ENCODE results near the gene NEURL1B.
A peak's percentile ranks its signal among the peaks of the same experiment; 100 is the strongest.
"Not testable (repeated sequence)": the region's sequence is repeated elsewhere in the genome, so short reads cannot be mapped to it uniquely, and the experiment has no call there.

NEURL1B gene

DNA sequence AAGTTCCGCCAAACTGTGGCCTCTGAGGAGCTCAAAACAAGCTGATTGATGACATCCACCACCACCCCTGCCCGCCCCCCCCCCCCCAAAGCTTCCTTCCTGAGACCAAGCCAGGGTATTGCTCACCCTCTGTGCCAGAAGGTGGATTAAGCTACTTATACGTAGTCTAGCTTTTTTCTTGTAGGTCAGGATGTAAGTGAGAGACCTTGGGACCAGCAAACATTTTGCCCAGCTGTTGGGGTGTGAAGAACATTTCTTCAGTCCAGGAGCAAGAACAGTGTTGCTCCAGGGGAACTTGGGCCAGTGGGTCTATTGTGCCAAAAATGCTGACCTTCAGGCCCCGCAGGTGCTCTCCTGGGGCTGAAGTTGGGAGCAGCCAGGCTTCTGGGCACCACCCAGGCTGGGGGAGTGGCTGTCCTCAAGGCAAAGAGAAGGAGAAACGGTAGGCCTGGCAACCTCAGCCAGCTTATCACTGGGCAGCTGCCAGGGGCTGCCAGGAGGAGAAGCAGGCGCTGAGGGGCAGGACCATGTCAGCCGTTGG lies 18.0 kb downstream of the NEURL1B start:
- DNase-seq = no peak

- DNase-seq = no peak
Observed at GRCh38 chr5:172659570-172659908, 18.5 kb downstream of the NEURL1B start.

DNA sequence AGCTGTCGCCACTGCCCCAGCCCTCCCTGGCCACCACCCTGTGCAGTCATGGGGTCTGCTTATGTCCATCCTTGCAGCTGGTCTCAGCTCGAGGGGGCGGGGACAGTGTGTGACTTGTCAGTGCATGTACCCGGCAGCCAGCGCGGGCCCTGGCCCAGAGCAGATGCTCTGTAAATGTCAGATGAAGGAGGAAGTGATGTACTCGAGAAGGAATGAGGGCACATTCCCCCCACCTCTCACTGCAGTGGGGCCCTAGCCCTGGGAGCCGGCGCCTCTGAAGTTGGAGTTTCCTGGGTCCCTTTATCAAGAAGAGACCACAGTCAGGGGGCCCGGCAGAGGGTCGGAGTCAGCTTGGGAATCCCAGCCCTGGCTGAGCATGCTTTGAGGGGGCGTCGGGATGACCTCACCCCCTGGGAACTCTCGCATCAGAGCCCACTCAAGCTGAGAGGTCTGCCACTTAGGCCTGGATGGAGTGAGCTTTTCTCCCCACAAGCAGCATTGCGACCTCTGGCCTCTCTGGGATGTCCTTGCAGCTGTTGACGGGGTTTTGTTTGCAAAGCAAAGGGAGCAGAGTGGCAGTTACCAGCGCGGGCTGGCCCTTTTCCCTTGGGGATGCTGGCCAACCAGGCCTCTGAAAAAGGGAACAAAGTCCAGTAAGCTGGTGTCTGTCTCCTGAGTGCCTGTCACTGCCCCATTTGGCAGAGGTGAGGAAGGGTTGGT lies 19.0 kb downstream of the NEURL1B start:
- DNase-seq = no peak

- no peak for DNase-seq
Observed at GRCh38 chr5:172660974-172661373, 19.9 kb downstream of the NEURL1B start.

GRCh38 chr5:172661526-172661925 lies 20.5 kb downstream of the NEURL1B start:
- DNase-seq = no peak

DNA sequence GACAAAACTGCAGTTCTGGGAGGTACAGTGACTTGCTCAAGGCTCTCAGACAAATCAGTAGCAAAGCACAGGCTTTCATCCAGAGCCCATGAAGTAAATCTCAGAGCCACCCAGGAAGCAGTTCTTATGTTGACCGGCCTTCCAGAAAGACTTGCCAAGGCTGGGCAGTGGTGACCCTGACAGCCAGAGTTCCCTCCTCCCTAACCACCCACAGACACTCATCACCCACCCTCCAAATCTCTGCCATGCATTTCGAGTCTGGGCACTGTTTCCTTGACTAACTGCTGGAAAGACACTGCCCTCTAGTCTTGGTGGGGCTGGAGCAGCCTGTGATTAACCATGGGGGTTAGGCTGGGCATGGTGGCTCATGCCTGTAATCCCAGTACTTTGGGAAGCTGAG lies 21.5 kb downstream of the NEURL1B start:
- no peak for DNase-seq

DNA sequence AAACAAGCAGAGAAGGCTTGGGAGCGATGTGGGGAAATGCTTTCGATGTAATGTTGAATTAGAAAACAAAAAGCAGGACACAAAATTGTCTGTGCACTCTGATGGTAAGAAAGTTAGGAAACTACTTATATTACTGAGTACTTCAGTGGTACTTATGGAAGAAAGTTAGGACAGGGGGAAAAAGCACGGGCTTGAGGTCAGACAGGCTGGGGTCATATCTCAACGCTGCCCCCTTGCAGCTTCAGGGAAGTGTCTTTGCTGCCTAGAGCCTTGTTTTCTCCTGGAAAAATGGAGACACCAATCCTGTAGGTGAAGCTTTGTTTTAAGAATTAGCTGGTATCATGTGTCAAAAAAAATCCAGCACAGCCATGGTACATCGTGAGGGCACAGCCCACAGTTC lies 23.0 kb downstream of the NEURL1B start:
- DNase-seq = no peak

- no peak for DNase-seq
Observed at GRCh38 chr5:172664681-172665541, 23.8 kb downstream of the NEURL1B start.

DNA sequence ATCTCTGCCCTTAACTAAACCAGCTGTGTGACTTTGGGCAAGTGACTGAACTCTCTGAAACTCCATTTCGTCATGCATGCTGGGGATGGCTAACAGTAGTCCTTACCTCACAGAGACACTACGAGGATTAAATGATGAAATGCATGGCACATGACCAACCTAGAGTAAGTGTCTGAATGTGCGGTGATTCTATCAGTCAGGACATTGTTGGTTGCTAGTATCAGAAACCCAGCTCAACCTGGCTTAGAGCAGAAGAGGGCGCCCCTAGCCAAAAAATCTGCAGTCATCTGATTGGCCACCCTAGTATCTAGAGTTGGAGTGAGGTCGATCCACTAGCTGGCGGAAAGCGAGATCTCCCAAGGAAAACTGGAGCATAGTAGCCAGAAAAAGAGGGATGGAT lies 25.2 kb downstream of the NEURL1B start:
- DNase-seq = no peak

DNA sequence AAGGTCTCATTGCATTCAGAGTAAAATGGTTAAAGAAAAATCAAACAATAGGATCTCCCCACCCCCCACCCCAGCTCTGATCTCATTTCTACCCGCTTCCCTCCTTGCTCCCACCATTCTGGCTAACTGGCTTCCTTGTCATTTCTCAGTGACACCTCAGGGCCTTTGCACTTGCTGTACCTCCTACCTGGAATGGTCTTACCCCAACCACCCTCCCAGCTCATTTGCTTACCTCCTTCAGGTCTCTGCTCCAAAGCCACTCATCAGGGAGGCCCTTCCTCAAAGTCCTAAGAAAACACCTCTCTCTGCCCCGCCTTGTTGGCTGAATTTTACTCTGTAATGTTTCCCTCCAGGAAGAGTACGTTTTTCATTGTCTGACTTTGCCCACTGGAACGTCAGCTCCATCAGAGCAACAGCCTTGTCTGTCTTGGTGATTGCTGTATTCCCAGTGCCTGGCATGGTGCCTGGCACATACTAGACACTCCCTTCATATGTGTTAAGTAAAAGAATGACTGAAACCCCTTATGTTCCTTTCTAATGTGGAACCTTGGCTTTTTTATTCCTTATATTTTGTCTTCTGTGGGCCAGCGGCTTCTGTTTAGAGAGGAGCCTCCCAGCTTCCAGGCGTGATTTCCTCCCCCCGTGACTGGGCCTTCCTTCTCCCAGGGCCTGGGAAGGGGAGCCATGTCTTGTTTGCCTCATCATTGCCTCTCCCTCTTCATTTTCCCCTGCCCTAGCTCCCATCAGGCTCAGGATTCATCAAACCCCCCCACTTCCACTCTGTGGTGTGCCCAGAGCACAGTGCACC lies 26.9 kb downstream of the NEURL1B start:
- DNase-seq = no peak

DNA sequence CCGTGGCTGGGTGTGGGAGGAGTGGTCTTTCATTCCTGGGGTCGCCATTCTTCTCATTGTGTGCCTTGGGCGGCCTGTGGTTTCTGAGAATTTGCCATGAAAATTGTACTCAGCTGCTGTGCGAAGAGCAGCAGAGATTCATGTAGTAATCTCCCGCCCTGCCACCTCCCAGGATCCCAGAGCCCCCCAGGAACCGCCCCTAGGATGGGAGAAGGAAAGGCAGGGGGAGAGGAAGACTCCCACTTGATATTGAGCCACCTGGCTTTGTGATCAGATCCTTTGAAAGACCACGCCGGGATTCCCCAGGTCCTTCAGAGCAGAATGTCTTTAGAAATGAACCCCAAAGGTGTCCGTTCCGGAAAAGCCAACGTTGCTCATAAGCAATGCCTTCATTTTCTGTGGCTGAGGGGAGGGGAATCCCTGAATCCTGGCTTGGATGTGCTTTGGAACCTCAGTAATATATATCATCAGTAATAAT lies 27.6 kb downstream of the NEURL1B start:
- no peak for DNase-seq

DNA sequence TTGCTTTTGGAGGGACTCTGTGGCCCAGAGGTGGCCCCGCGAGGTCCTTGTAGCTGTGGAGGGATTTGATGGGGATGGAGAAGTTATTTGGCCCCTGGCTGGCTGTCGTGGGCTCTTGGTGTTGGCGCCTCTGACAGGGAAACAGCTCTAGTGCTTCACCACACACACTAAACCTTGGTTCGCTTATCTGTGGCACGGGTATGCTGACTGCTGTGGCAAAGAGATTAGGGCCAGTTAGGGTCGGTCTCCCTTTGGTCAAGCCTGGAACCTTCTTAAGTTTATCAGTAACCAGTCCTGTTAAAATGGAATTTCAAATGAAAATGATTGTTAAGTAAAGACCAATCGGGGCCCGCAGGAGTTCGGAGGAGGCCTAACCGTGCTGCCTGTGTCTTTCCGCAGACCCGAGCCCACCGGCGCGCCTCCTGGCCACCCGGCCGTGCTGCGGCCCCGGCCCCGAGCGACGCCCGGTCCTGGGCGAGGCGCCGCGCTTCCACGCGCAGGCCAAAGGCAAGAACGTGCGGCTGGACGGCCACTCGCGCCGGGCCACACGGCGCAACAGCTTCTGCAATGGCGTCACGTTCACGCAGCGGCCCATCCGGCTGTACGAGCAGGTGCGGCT lies 28.4 kb downstream of the NEURL1B start:
- DNase-seq = no peak

DNA sequence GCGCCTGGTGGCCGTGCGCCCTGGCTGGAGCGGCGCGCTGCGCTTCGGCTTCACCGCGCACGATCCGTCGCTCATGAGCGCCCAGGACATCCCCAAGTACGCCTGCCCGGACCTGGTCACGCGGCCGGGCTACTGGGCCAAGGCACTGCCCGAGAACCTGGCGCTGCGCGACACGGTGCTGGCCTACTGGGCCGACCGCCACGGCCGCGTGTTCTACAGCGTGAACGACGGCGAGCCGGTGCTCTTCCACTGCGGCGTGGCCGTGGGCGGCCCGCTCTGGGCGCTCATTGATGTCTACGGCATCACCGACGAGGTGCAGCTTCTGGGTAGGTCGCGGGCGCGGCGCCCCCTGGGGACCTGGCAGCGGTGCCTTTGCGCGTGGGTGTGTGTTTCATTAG lies 28.9 kb downstream of the NEURL1B start:
- DNase-seq = no peak

GRCh38 chr5:172670444-172670843 lies 29.4 kb downstream of the NEURL1B start:
- no peak for DNase-seq

DNA sequence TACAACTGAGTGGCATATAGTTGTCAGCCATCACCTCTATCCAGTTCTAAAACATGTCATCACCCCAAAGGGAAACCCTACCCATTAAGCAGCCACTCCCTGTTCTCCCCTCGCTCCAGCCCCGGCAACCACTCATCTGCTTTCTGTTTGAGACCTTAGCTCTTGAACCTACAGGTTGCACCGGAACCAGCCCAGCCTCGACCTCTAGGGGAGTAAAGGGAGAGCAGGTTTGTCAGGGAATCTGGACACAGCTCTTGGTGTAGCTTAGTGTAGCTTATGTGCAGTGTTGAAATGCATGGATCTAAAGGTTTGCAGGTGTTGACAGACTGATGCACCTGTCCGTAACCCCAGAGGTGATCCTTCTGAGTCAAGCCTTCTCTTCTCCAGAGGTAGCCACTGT lies 30.0 kb downstream of the NEURL1B start:
- DNase-seq = no peak

DNA sequence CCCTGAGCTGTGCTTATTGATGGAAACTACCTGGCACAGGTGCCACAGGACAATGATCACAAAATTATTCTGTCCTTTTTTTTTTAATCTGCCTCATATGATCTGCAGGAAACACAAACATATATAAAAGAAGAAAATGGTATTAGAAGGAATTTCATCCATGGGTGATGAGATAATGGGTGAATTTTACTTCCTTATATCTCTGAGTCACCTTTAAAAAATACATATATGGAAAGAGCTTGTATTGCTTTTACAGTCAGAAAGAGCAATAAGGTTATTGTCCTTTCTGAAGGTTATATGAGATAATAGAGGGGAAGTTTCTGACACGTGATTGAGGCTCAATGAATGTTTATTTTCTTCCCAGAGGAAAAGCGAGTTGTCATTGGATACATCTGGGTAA lies 31.6 kb downstream of the NEURL1B start:
- no peak for DNase-seq

DNA sequence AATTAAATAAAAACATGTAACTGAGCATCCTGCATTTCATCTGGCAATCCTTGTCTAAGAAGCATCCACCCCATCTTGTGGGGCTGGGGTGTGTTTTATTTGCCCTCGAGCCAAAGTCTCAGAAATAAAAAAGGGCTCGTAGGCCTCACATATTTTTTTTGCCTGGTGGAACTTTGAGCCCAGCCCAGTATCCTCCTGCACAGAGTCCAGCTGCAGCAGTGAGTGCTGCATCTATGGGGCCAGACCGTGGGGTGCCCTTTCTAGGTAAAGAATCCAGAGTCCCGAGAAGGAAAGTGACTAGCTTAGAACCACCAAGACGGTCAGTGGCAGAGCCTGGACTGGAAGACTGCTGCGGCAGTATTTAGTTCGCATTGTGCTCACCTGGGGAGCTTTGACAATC lies 33.1 kb downstream of the NEURL1B start:
- DNase-seq = no peak

GRCh38 chr5:172676914-172677475 lies 35.9 kb downstream of the NEURL1B start:
- no peak for DNase-seq

- DNase-seq = not testable (repeated sequence)
Observed at GRCh38 chr5:172678362-172678874, 37.4 kb downstream of the NEURL1B start.

GRCh38 chr5:172678902-172679301 lies 37.8 kb downstream of the NEURL1B start:
- peak; percentile 36 for DNase-seq

DNA sequence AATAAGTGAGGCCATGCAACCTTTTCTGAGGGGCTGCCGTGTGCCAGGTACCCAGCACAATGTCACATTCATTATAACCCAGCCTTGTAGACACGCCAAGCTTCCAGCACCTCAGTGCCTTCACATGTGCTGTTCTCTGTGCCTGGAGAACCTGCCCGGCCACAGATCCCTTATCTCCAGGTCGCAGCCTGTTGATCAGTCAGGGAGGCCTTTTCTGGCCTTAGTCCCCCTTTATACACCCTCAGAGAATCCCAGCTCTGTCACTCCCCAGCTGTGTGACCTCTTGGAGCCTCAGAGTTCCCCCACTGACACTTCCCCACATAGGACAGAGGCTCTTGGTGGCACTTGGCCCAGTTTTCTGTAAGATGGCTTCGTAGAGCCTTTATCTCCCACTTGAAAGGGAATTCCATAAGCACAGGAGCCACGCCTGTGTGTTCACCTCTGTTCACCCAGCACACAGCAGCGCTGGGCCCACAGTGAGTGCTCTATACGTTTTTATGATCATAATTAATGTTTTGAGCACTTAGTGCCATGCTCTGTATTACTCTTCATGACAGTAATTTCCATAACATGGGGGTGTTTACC lies 38.7 kb downstream of the NEURL1B start:
- no peak for DNase-seq

GRCh38 chr5:172680921-172681320 lies 39.9 kb downstream of the NEURL1B start:
- no peak for DNase-seq

All from NCI-H1105 treated with DMSO at 0.1 percent for 48 hours (cell line).